GM19452 (cell line): ENCODE data around the gene HEPACAM.

Source experiments
- ATAC-seq: cut with Tn5 transposase; IDR thresholded peaks from one replicate; pipeline ENCODE4 v1.9.1; 2021; ENCODE audit not compliant: unreplicated experiment

Gene HEPACAM

DNA sequence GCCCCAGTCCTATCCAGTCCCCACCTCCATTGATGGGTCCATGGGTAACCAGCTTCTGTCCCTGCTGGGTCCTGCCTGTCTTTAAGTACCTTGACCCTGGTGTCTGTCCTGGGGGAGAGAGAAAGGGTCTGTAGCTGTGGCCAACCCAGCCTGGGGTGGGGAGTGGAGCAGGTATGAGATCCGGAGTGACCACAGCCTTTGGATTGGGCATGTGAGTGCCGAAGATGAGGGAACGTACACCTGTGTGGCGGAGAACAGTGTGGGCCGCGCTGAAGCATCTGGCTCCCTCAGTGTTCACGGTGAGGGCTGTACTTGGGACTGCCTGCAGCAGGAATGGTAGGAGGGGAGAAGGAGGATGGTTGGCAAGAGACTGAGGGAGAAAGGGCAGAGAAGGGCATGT, 65.4 kb downstream of the HEPACAM start:
- ATAC-seq = no peak

DNA sequence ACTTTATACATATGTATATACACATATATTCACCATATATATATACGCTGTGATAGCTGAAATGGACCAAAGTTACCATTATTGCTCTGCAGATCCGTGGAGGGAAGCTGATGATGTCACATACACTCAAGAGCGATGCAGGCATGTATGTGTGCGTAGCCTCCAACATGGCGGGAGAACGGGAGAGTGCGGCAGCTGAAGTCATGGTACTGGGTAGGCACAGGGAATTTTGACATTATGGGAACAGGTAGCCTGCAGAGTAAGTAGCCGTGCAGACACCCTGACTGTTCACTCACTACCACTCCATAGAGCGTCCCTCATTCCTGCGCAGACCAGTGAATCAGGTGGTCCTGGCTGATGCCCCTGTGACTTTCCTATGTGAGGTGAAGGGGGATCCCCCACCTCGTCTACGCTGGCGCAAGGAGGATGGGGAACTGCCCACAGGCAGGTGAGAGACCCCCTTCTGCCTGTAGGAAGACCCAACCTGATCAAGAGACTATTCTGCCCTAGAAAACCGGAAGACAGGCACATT, 65.9 kb downstream of the HEPACAM start:
- ATAC-seq = no peak

DNA sequence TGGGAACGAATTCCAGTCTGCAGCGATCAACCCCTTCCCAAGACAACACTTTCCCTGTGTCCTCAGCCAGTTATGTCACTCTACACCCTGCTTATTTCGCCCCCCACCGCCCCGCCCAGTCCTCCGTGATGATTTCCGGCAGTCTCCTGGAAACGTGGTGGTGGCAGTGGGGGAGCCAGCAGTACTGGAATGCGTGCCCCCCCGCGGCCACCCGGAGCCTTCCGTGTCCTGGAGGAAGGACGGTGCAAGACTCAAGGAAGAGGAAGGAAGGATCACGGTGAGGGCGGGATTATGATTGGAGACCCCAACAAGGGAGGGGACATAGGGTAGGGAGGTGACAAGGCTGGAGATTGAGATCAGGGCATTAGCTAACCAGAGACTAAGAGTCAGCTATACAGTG, 66.5 kb downstream of the HEPACAM start:
- no peak for ATAC-seq
